H1 (cell line): ENCODE data around the gene TMEM232. TPM values are rescaled to one million over a fixed set of nuclear protein-coding genes. Genes with fewer than 3 reads are reported as not detected.
A peak's percentile ranks its signal among the peaks of the same experiment; 100 is the strongest.

Source experiments
- CTCF ChIA-PET: fragments of 300-600 bp; sonication (Branson Sonifier 250); formaldehyde crosslinking; loops from one replicate; lab custom pipeline; 2021; ENCODE audit not compliant: partially characterized antibody; lab: Charles Lee
- POLR2A ChIA-PET: fragments of 300-600 bp; sonication (Branson Sonifier 250); formaldehyde crosslinking; loops from one replicate; lab custom pipeline; 2021; ENCODE audit warnings: inconsistent platforms; ENCODE audit not compliant: partially characterized antibody; lab: Charles Lee
- DNase-seq, 2 experiments: peaks; one replicate each; pipeline versions ENCODE4 v3.0.0 to v3.0.0-alpha.2; 2010 to 2022; ENCODE audit warnings: low spot score in 2 of 2, low read depth in 1 of 2, mixed read lengths in 1 of 2
- FAIRE-seq: peaks from 2 replicates; lab custom pipeline; 2011; peaks lifted over from hg19 to GRCh38; lab: Jason Lieb, UNC
- H2AFZ ChIP-seq: 2 replicates; pipeline ENCODE4 v1.8.1; 2012; ENCODE audit warnings: low read length, inconsistent platforms
- H2AK5ac ChIP-seq: 2 replicates; pipeline ENCODE4 v1.6.1; 2013; ENCODE audit warnings: low read depth, low read length
- H2BK120ac ChIP-seq: replicated peaks from 2 replicates; pipeline ENCODE3; 2013; ENCODE audit warnings: low read depth, low read length, inconsistent platforms
- H2BK12ac ChIP-seq: 2 replicates; pipeline ENCODE4 v1.6.1; 2013; ENCODE audit warnings: low read depth, low read length
- H2BK15ac ChIP-seq: 2 replicates; pipeline ENCODE4 v1.6.1; 2013; ENCODE audit warnings: low read length
- H2BK20ac ChIP-seq: 2 replicates; pipeline ENCODE4 v1.6.1; 2013; ENCODE audit warnings: low read length
- H2BK5ac ChIP-seq: 2 replicates; pipeline ENCODE4 v1.6.1; 2013; ENCODE audit warnings: low read depth, low read length
- H3K14ac ChIP-seq: 2 replicates; pipeline ENCODE4 v1.6.1; 2013; ENCODE audit warnings: inconsistent platforms; ENCODE audit not compliant: insufficient read length
- H3K18ac ChIP-seq: 2 replicates; pipeline ENCODE4 v1.6.1; 2013; ENCODE audit warnings: low read length; ENCODE audit errors: extremely low read depth
- H3K23ac ChIP-seq: 2 replicates; pipeline ENCODE4 v1.6.1; 2013; ENCODE audit warnings: inconsistent platforms; ENCODE audit not compliant: insufficient read length
- H3K23me2 ChIP-seq: 2 replicates; pipeline ENCODE4 v1.6.1; 2013; ENCODE audit warnings: low read depth, low read length
- H3K27ac ChIP-seq: 2 replicates; pipeline ENCODE4 v1.6.1; 2011; ENCODE audit warnings: low read depth, low read length, inconsistent platforms
- H3K27me3 ChIP-seq, 4 experiments: replicated peaks in 1 of 4; 1 replicate in 1 of 4; 2 replicates in 3 of 4; pipeline versions ENCODE4 v1.6.1 to v1.8.1; 2011 to 2013; ENCODE audit warnings: low read length in 3 of 4, mild to moderate bottlenecking in 3 of 4, inconsistent platforms in 2 of 4, mixed read lengths in 2 of 4, moderate library complexity in 1 of 4; ENCODE audit not compliant: control insufficient read depth in 3 of 4, insufficient read depth in 3 of 4; ENCODE audit errors: extremely low read depth in 1 of 4
- H3K36me3 ChIP-seq, 4 experiments: 2 replicates each; pipeline versions ENCODE4 v1.6.1 to v1.8.1; 2011 to 2013; ENCODE audit warnings: mild to moderate bottlenecking in 4 of 4, low read length in 3 of 4, moderate library complexity in 2 of 4, control low read depth in 1 of 4, inconsistent platforms in 1 of 4; ENCODE audit not compliant: insufficient read depth in 4 of 4, control insufficient read depth in 2 of 4
- H3K4ac ChIP-seq: replicated peaks from 2 replicates; pipeline ENCODE3; 2013; ENCODE audit warnings: low read length, low read depth, mixed read lengths, inconsistent platforms; ENCODE audit not compliant: insufficient read length
- H3K4me1 ChIP-seq, 4 experiments: replicated peaks in 1 of 4; 1 replicate in 1 of 4; 2 replicates in 3 of 4; pipeline versions ENCODE4 v1.6.1 to v1.8.1; 2011 to 2013; ENCODE audit warnings: low read length in 3 of 4, inconsistent platforms in 2 of 4, mixed read lengths in 1 of 4; ENCODE audit not compliant: insufficient read depth in 4 of 4, control insufficient read depth in 3 of 4
- H3K4me2 ChIP-seq, 2 experiments: 2 replicates each; pipeline versions ENCODE4 v1.6.1 to v1.8.1; 2011 to 2013; ENCODE audit warnings: low read depth in 2 of 2, low read length in 2 of 2, control low read depth in 1 of 2, inconsistent platforms in 1 of 2, mild to moderate bottlenecking in 1 of 2; ENCODE audit not compliant: insufficient read depth in 1 of 2
- H3K4me3 ChIP-seq, 4 experiments: fragments of 200-600, 300-600 bp in 1 of 4; sonication (generic), shearing (Covaris generic), sonication (Bioruptor Twin) in 1 of 4; 2 replicates each; pipeline versions ENCODE4 v1.5.1 to v1.8.1; 2011 to 2016; ENCODE audit warnings: low read length in 4 of 4, low read depth in 3 of 4, control low read depth in 2 of 4, inconsistent platforms in 2 of 4, mild to moderate bottlenecking in 2 of 4, mixed read lengths in 1 of 4, moderate library complexity in 1 of 4; ENCODE audit not compliant: insufficient read depth in 2 of 4; ENCODE audit errors: extremely low read depth in 1 of 4
- H3K56ac ChIP-seq: replicated peaks from 2 replicates; pipeline ENCODE3; 2013; ENCODE audit warnings: low read depth, mild to moderate bottlenecking, mixed read lengths, low read length, inconsistent platforms; ENCODE audit not compliant: insufficient read length
- H3K79me1 ChIP-seq: 2 replicates; pipeline ENCODE4 v1.6.1; 2013; ENCODE audit warnings: low read depth, low read length, control low read depth
- H3K79me2 ChIP-seq, 2 experiments: 2 replicates each; pipeline versions ENCODE4 v1.6.1 to v1.8.1; 2012 to 2013; ENCODE audit warnings: low read length in 2 of 2, mild to moderate bottlenecking in 2 of 2, inconsistent platforms in 1 of 2; ENCODE audit not compliant: insufficient read depth in 2 of 2, control insufficient read depth in 1 of 2
- H3K9ac ChIP-seq, 4 experiments: replicated peaks in 1 of 4; 1 replicate in 1 of 4; 2 replicates in 3 of 4; pipeline versions ENCODE4 v1.6.1 to v1.8.1; 2011 to 2013; ENCODE audit warnings: low read depth in 3 of 4, low read length in 3 of 4, control low read depth in 2 of 4, mild to moderate bottlenecking in 2 of 4, moderate library complexity in 2 of 4, inconsistent platforms in 1 of 4; ENCODE audit errors: extremely low read depth in 1 of 4
- H3K9me3 ChIP-seq, 2 experiments: 2 replicates each; pipeline versions ENCODE4 v1.6.1 to v1.8.1; 2012 to 2013; ENCODE audit warnings: mild to moderate bottlenecking in 2 of 2, moderate library complexity in 2 of 2, control low read depth in 1 of 2, inconsistent platforms in 1 of 2, low read depth in 1 of 2, low read length in 1 of 2, mixed read lengths in 1 of 2; ENCODE audit not compliant: insufficient read depth in 2 of 2
- H4K20me1 ChIP-seq, 2 experiments: replicated peaks in 1 of 2; 2 replicates each; pipeline versions ENCODE3 to v1.8.1; 2011 to 2013; ENCODE audit warnings: inconsistent platforms in 2 of 2, low read length in 2 of 2, mild to moderate bottlenecking in 1 of 2; ENCODE audit not compliant: insufficient read depth in 2 of 2, control insufficient read depth in 1 of 2
- H4K5ac ChIP-seq: 2 replicates; pipeline ENCODE4 v1.6.1; 2013; ENCODE audit warnings: low read length, low read depth, mixed read lengths, inconsistent platforms; ENCODE audit not compliant: insufficient read length
- H4K8ac ChIP-seq: 2 replicates; pipeline ENCODE4 v1.8.0; 2013; ENCODE audit warnings: mild to moderate bottlenecking, moderate library complexity, low read length, inconsistent platforms; ENCODE audit not compliant: insufficient read depth; ENCODE audit errors: extremely low read depth
- H4K91ac ChIP-seq: replicated peaks from 2 replicates; pipeline ENCODE3; 2013; ENCODE audit warnings: low read length, mixed read lengths, inconsistent platforms; ENCODE audit not compliant: insufficient read length
- NRF1 ChIP-seq: IDR thresholded peaks from 2 replicates; pipeline ENCODE4 v1.6.1; 2011; ENCODE audit warnings: mild to moderate bottlenecking, low read depth, low read length, improper control_type of control experiment
- RFX5 ChIP-seq: IDR thresholded peaks from 2 replicates; pipeline ENCODE4 v1.6.1; 2011; ENCODE audit warnings: low read depth, low read length, improper control_type of control experiment, borderline replicate concordance
- WGBS, 2 experiments: shearing (Covaris generic) in 1 of 2; methylation state at CpG; one replicate each; pipeline versions ENCODE4 v1.1.6 to v1.1.7; 2013 to 2015; ENCODE audit warnings: low lambda C conversion rate in 2 of 2, mixed read lengths in 2 of 2, inconsistent platforms in 1 of 2, low coverage in 1 of 2, missing lambda C conversion rate in 1 of 2; ENCODE audit not compliant: insufficient replicate concordance in 2 of 2, insufficient coverage in 1 of 2, insufficient read length in 1 of 2; ENCODE audit errors: extremely low coverage in 1 of 2, missing lambda C conversion rate in 1 of 2; 5-methylcytosine and 5-hydroxymethylcytosine counted together
- polyA plus RNA-seq, 7 experiments: library from polyadenylated mRNA; depleted of rRNA in 3 of 7; stranded (reverse) in 5 of 7; unstranded in 2 of 7; fragments of >200 nt in 5 of 7; fragments of 200-250 nt in 2 of 7; gene quantifications; 1 replicate in 5 of 7; 2 replicates in 1 of 7; 4 replicates in 1 of 7; pipeline versions ENCODE4 v1.2.1 to v1.2.3, GENCODE V29; 2011 to 2013; ENCODE audit warnings: missing spikeins in 2 of 7, mixed read lengths in 2 of 7
- total RNA-seq: library from RNA; stranded (reverse); fragmentation: NEBNext Ultra II Directional; extraction: Animal tissue kit (Norgen Biotek cat#: 25700); gene quantifications from 2 replicates; pipeline ENCODE4 v1.2.1, GENCODE V29; 2021

The TMEM232 gene
- total and polyA plus RNA-seq, 2 of the 8 experiments (the other 6 are each of a cell fraction or from before 2014, with no cell fraction given): 0.38 to 1.3 TPM

DNA sequence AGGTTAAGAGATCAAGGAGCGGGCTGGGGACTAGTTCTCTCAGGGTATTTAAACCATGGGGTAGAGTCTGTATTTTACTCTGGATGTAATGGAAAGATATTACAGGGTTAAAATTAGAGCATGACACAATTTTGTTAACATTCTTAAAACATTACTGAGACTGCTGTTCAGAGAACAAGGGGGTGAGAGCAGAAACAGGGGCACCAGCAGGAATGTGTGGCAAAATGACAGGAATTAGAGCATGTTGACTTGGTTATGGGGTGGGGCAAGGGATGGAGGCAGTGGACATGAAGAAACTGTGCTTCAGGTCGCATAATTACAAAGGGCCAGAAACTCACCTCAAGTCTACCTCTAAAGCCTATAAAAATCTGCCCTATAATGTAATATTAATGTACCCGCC is 75.0 kb downstream of the TMEM232 start:
- Histone ChIP-seq H3K9me3 (no peaks in the 10 kb centered on the region), H3K4me2 (no peak overlapping the region), H4K20me1 (no peaks in the 10 kb centered on the region), H3K56ac (no peak overlapping the region), H2AK5ac (no peak overlapping the region), H3K27me3 (no peaks in the 10 kb centered on the region), H3K14ac (no peak overlapping the region), H3K36me3 (no peaks in the 10 kb centered on the region), H2BK15ac (no peak overlapping the region), H3K4me1 (no peaks in the 10 kb centered on the region; a peak in 1 of 7 replicates), H4K8ac (no peak overlapping the region), H2AFZ (0 out of 2 replicates have a peak overlapping the region, but pooled peaks have one; percentile 8), H3K27ac (no peak overlapping the region), H3K9ac (no peak overlapping the region), H4K5ac (no peak overlapping the region), H4K91ac (no peak overlapping the region), H3K23me2 (peaks cover 2% of the 10 kb centered on the region; the same call in 1 of the 2 replicates), H3K4me3 (no peak overlapping the region), H2BK12ac (no peak overlapping the region), H3K18ac (no peak overlapping the region), H2BK120ac (no peak overlapping the region), H3K4ac (no peak overlapping the region), H3K79me1 (no peaks in the 10 kb centered on the region), H2BK20ac (no peak overlapping the region), H3K23ac (no peak overlapping the region), H2BK5ac (no peak overlapping the region), H3K79me2 (no peaks in the 10 kb centered on the region)
- DNase-seq (no peak), FAIRE-seq (no peak)
- TF ChIP-seq NRF1 (no peak), RFX5 (no peak)
- 66% methylated on average over 3 of the region's 3 CpGs; no CpG with 5 or more reads in 1 of the 2 experiments for whole genome bisulfite sequencing, 2 experiments
- ChIA-PET POLR2A (no interaction called here), CTCF (interaction anchor here (1.2 kb wide), 1 partner anchor 1766 kb away, joined by 3 read pairs; no protein-coding TSS in a partner anchor)
